Measurements from ENCODE around the gene USP49.

Gene USP49

GRCh38 chr6:41877051-41877680 lies 18.0 kb downstream of the USP49 start:
- H3K27me3 ChIP-seq (ENCODE audit: control insufficient read depth in 2 of 2, insufficient read depth in 2 of 2, low read length in 2 of 2): no peaks in the 10 kb centered on the region
- no peak overlapping the region for H3K9ac ChIP-seq (ENCODE audit: low read depth in 1 of 2, low read length in 2 of 2)
- H3K9me3 ChIP-seq (ENCODE audit: control insufficient read depth in 2 of 2, low read length in 2 of 2): no peaks in the 10 kb centered on the region
- no peaks in the 10 kb centered on the region for H3K36me3 ChIP-seq (ENCODE audit: control insufficient read depth in 2 of 2, insufficient read depth in 2 of 2, low read length in 2 of 2)
- no peaks in the 10 kb centered on the region for H3K4me1 ChIP-seq (ENCODE audit: control insufficient read depth in 2 of 2, insufficient read depth in 2 of 2, low read length in 2 of 2)
- H3K27ac ChIP-seq (ENCODE audit: low read depth in 2 of 2, low read length in 2 of 2): no peak overlapping the region
- H3K4me3 ChIP-seq (ENCODE audit: low read length in 2 of 2): no peak overlapping the region

DNA sequence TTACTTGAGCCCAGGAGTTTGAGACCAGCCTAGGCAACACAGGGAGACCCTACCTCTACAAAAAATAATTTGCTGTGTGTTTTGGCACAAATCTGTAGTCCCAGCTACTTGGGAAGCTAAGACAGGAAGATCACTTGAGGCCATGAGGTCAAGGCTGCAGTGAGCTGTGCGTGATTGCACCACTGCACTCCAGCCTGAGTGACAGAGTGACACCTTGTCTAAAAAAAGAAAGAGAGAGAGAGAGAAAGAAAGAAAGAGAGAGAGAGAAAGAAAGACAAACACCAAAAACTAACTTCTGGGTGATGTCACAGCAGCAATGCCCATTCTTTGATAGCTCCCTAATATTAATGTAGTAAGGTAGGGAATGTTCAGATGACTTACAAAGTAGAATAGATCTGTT lies 20.4 kb downstream of the USP49 start:
- Histone ChIP-seq H3K27ac (ENCODE audit: low read depth in 2 of 2, low read length in 2 of 2) (no peak overlapping the region), H3K4me1 (ENCODE audit: control insufficient read depth in 2 of 2, insufficient read depth in 2 of 2, low read length in 2 of 2) (no peaks in the 10 kb centered on the region), H3K4me3 (ENCODE audit: low read length in 2 of 2) (no peak overlapping the region), H3K9me3 (ENCODE audit: control insufficient read depth in 2 of 2, low read length in 2 of 2) (no peaks in the 10 kb centered on the region), H3K36me3 (ENCODE audit: control insufficient read depth in 2 of 2, insufficient read depth in 2 of 2, low read length in 2 of 2) (no peaks in the 10 kb centered on the region), H3K9ac (ENCODE audit: low read depth in 1 of 2, low read length in 2 of 2) (no peak overlapping the region), H3K27me3 (ENCODE audit: control insufficient read depth in 2 of 2, insufficient read depth in 2 of 2, low read length in 2 of 2) (no peaks in the 10 kb centered on the region)

DNA sequence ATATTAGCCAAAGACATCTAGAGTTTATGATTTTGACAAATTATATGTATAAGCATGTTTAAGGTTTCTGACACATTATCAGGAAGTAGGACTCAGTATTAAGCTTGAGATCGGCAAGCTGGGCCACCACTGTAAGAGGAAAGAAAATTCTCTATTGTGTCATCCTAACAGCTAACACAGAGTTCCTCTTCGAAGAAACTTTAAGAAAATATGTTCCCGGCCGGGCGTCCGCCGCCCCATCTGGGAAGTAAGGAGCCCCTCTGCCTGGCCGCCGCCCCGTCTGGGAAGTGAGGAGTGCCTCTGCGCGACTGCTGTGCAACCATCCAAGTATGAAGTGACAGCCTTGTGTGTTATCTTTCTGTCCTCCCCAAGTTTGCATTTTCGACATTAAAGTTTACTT lies 23.0 kb downstream of the USP49 start:
- Histone ChIP-seq H3K27ac (ENCODE audit: low read depth in 2 of 2, low read length in 2 of 2) (no peak overlapping the region), H3K9me3 (ENCODE audit: control insufficient read depth in 2 of 2, low read length in 2 of 2) (no peaks in the 10 kb centered on the region), H3K27me3 (ENCODE audit: control insufficient read depth in 2 of 2, insufficient read depth in 2 of 2, low read length in 2 of 2) (no peaks in the 10 kb centered on the region), H3K36me3 (ENCODE audit: control insufficient read depth in 2 of 2, insufficient read depth in 2 of 2, low read length in 2 of 2) (no peaks in the 10 kb centered on the region), H3K4me3 (ENCODE audit: low read length in 2 of 2) (no peak overlapping the region), H3K4me1 (ENCODE audit: control insufficient read depth in 2 of 2, insufficient read depth in 2 of 2, low read length in 2 of 2) (no peaks in the 10 kb centered on the region), H3K9ac (ENCODE audit: low read depth in 1 of 2, low read length in 2 of 2) (no peak overlapping the region)

DNA sequence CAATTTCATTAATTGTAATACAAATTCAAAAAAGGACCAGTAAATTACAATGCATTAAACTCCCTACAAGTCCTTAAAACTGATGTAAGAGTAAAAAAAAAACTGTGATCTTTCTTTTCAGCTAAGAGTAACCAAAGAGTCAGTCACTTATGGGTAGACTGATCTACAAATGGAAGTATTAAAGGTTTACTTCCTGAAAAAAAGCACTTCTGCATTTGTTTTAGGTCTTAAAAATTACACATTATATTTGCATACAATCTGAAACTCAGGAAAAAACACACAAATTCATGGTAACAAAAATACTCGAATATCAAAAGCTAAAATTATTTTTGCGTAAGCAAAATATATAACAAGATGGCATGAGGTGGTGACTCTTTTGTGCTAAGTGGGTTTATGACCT lies 23.5 kb downstream of the USP49 start:
- H3K4me3 ChIP-seq (ENCODE audit: low read length in 2 of 2): no peak overlapping the region
- H3K9ac ChIP-seq (ENCODE audit: low read depth in 1 of 2, low read length in 2 of 2): no peak overlapping the region
- no peaks in the 10 kb centered on the region for H3K4me1 ChIP-seq (ENCODE audit: control insufficient read depth in 2 of 2, insufficient read depth in 2 of 2, low read length in 2 of 2)
- no peaks in the 10 kb centered on the region for H3K9me3 ChIP-seq (ENCODE audit: control insufficient read depth in 2 of 2, low read length in 2 of 2)
- no peaks in the 10 kb centered on the region for H3K27me3 ChIP-seq (ENCODE audit: control insufficient read depth in 2 of 2, insufficient read depth in 2 of 2, low read length in 2 of 2)
- no peak overlapping the region for H3K27ac ChIP-seq (ENCODE audit: low read depth in 2 of 2, low read length in 2 of 2)
- no peaks in the 10 kb centered on the region for H3K36me3 ChIP-seq (ENCODE audit: control insufficient read depth in 2 of 2, insufficient read depth in 2 of 2, low read length in 2 of 2)

DNA sequence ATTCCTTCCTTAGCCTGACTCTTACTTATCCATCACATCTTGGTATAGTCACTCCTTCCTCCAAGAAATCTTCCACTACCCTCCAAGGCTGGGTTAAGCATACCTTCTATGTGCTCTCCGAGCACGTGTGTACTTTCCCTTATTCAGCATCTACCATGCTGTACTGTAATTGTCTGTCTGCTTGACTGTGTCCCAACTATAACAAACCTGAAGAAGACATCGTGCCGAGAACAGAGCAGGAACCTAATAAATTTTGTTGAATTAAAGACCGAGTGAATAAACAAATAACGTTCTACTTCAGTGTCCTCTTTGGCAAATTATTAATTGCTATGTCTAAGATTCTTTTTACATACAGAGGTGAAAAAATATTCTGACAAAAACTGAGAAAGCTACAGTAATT lies 35.8 kb downstream of the USP49 start:
- Histone ChIP-seq H3K36me3 (ENCODE audit: control insufficient read depth in 2 of 2, insufficient read depth in 2 of 2, low read length in 2 of 2) (no peaks in the 10 kb centered on the region), H3K4me3 (ENCODE audit: low read length in 2 of 2) (no peak overlapping the region), H3K9me3 (ENCODE audit: control insufficient read depth in 2 of 2, low read length in 2 of 2) (no peaks in the 10 kb centered on the region), H3K27me3 (ENCODE audit: control insufficient read depth in 2 of 2, insufficient read depth in 2 of 2, low read length in 2 of 2) (no peaks in the 10 kb centered on the region), H3K9ac (ENCODE audit: low read depth in 1 of 2, low read length in 2 of 2) (no peak overlapping the region), H3K4me1 (ENCODE audit: control insufficient read depth in 2 of 2, insufficient read depth in 2 of 2, low read length in 2 of 2) (no peaks in the 10 kb centered on the region), H3K27ac (ENCODE audit: low read depth in 2 of 2, low read length in 2 of 2) (no peak overlapping the region)

GRCh38 chr6:41858703-41859102 lies 36.5 kb downstream of the USP49 start:
- Histone ChIP-seq H3K27me3 (ENCODE audit: control insufficient read depth in 2 of 2, insufficient read depth in 2 of 2, low read length in 2 of 2) (no peaks in the 10 kb centered on the region), H3K4me3 (ENCODE audit: low read length in 2 of 2) (no peak overlapping the region), H3K9me3 (ENCODE audit: control insufficient read depth in 2 of 2, low read length in 2 of 2) (no peaks in the 10 kb centered on the region), H3K9ac (ENCODE audit: low read depth in 1 of 2, low read length in 2 of 2) (no peak overlapping the region), H3K36me3 (ENCODE audit: control insufficient read depth in 2 of 2, insufficient read depth in 2 of 2, low read length in 2 of 2) (no peaks in the 10 kb centered on the region), H3K27ac (ENCODE audit: low read depth in 2 of 2, low read length in 2 of 2) (no peak overlapping the region), H3K4me1 (ENCODE audit: control insufficient read depth in 2 of 2, insufficient read depth in 2 of 2, low read length in 2 of 2) (no peaks in the 10 kb centered on the region)

GRCh38 chr6:41850861-41851260 lies 44.3 kb downstream of the USP49 start:
- Histone ChIP-seq H3K4me1 (ENCODE audit: control insufficient read depth in 2 of 2, insufficient read depth in 2 of 2, low read length in 2 of 2) (no peaks in the 10 kb centered on the region), H3K9ac (ENCODE audit: low read depth in 1 of 2, low read length in 2 of 2) (no peak overlapping the region), H3K4me3 (ENCODE audit: low read length in 2 of 2) (no peak overlapping the region), H3K27me3 (ENCODE audit: control insufficient read depth in 2 of 2, insufficient read depth in 2 of 2, low read length in 2 of 2) (no peaks in the 10 kb centered on the region), H3K27ac (ENCODE audit: low read depth in 2 of 2, low read length in 2 of 2) (no peak overlapping the region), H3K9me3 (ENCODE audit: control insufficient read depth in 2 of 2, low read length in 2 of 2) (no peaks in the 10 kb centered on the region), H3K36me3 (ENCODE audit: control insufficient read depth in 2 of 2, insufficient read depth in 2 of 2, low read length in 2 of 2) (no peaks in the 10 kb centered on the region)

- Histone ChIP-seq H3K27ac (ENCODE audit: low read depth in 2 of 2, low read length in 2 of 2) (no peak overlapping the region), H3K4me3 (ENCODE audit: low read length in 2 of 2) (no peak overlapping the region), H3K27me3 (ENCODE audit: control insufficient read depth in 2 of 2, insufficient read depth in 2 of 2, low read length in 2 of 2) (no peaks in the 10 kb centered on the region), H3K9ac (ENCODE audit: low read depth in 1 of 2, low read length in 2 of 2) (no peak overlapping the region), H3K9me3 (ENCODE audit: control insufficient read depth in 2 of 2, low read length in 2 of 2) (no peaks in the 10 kb centered on the region), H3K4me1 (ENCODE audit: control insufficient read depth in 2 of 2, insufficient read depth in 2 of 2, low read length in 2 of 2) (no peaks in the 10 kb centered on the region), H3K36me3 (ENCODE audit: control insufficient read depth in 2 of 2, insufficient read depth in 2 of 2, low read length in 2 of 2) (no peaks in the 10 kb centered on the region)
Measured at GRCh38 chr6:41846666-41847237, 48.4 kb downstream of the USP49 start.

DNA sequence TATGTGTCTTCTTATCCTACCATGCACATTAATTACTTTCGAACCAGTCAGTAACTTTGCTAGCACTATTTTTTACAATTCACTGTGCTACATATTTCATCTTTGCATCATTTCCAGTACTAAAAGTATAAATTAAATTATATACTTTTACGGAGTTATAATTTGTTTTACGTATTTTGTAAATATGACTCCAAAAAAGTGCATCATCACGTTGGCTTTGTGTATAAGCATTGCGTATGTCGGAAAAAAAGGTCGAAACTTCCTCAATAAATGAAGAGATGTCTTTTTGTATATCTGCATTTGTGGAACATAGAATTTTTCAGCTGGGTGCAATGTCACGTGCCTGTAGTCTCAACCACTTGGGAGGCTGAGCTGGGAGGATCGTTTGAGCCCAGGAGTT lies 52.0 kb downstream of the USP49 start:
- Histone ChIP-seq H3K9ac (ENCODE audit: low read depth in 1 of 2, low read length in 2 of 2) (no peak overlapping the region), H3K27me3 (ENCODE audit: control insufficient read depth in 2 of 2, insufficient read depth in 2 of 2, low read length in 2 of 2) (no peaks in the 10 kb centered on the region), H3K4me3 (ENCODE audit: low read length in 2 of 2) (no peak overlapping the region), H3K27ac (ENCODE audit: low read depth in 2 of 2, low read length in 2 of 2) (no peak overlapping the region), H3K9me3 (ENCODE audit: control insufficient read depth in 2 of 2, low read length in 2 of 2) (no peaks in the 10 kb centered on the region), H3K4me1 (ENCODE audit: control insufficient read depth in 2 of 2, insufficient read depth in 2 of 2, low read length in 2 of 2) (no peaks in the 10 kb centered on the region), H3K36me3 (ENCODE audit: control insufficient read depth in 2 of 2, insufficient read depth in 2 of 2, low read length in 2 of 2) (no peaks in the 10 kb centered on the region)

GRCh38 chr6:41840326-41840725 lies 54.8 kb downstream of the USP49 start:
- Histone ChIP-seq H3K36me3 (ENCODE audit: control insufficient read depth in 2 of 2, insufficient read depth in 2 of 2, low read length in 2 of 2) (no peaks in the 10 kb centered on the region), H3K4me3 (ENCODE audit: low read length in 2 of 2) (no peak overlapping the region), H3K27me3 (ENCODE audit: control insufficient read depth in 2 of 2, insufficient read depth in 2 of 2, low read length in 2 of 2) (no peaks in the 10 kb centered on the region), H3K4me1 (ENCODE audit: control insufficient read depth in 2 of 2, insufficient read depth in 2 of 2, low read length in 2 of 2) (no peaks in the 10 kb centered on the region), H3K27ac (ENCODE audit: low read depth in 2 of 2, low read length in 2 of 2) (no peak overlapping the region), H3K9ac (ENCODE audit: low read depth in 1 of 2, low read length in 2 of 2) (no peak overlapping the region), H3K9me3 (ENCODE audit: control insufficient read depth in 2 of 2, low read length in 2 of 2) (no peaks in the 10 kb centered on the region)

Data from mucosa of rectum (tissue), 2 donors.